ENCODE measurements around the gene OTX1.
"Not testable (repeated sequence)": the region's sequence is repeated elsewhere in the genome, so short reads cannot be mapped to it uniquely, and the experiment has no call there.

- TF ChIP-seq, protein P1, sequence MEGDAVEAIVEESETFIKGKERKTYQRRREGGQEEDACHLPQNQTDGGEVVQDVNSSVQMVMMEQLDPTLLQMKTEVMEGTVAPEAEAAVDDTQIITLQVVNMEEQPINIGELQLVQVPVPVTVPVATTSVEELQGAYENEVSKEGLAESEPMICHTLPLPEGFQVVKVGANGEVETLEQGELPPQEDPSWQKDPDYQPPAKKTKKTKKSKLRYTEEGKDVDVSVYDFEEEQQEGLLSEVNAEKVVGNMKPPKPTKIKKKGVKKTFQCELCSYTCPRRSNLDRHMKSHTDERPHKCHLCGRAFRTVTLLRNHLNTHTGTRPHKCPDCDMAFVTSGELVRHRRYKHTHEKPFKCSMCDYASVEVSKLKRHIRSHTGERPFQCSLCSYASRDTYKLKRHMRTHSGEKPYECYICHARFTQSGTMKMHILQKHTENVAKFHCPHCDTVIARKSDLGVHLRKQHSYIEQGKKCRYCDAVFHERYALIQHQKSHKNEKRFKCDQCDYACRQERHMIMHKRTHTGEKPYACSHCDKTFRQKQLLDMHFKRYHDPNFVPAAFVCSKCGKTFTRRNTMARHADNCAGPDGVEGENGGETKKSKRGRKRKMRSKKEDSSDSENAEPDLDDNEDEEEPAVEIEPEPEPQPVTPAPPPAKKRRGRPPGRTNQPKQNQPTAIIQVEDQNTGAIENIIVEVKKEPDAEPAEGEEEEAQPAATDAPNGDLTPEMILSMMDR (IDR thresholded peaks at IDR 0.05 in 8 of 11, conservative IDR thresholded peaks at IDR 0.05 in 3 of 11), result not testable (repeated sequence)
- TF ChIP-seq POLR2A, POLR2AphosphoS5 (IDR thresholded peaks at IDR 0.05): not testable (repeated sequence)
Measured at GRCh38 chr2:63019686-63020085, 30.9 kb upstream of the OTX1 start.

Measured in spleen (tissue), 7 donors.